CD14-positive monocyte (primary cell): ENCODE data around the gene BCOR. TPM values are rescaled to one million over a fixed set of nuclear protein-coding genes. Genes with fewer than 3 reads are reported as not detected.

Experiments used
- DNase-seq, 3 donors: peaks; one replicate each; pipeline ENCODE4 v3.0.0-alpha.2; 2011 to 2022
- H2AFZ ChIP-seq: 2 replicates; pipeline ENCODE4 v1.6.0; 2012; ENCODE audit warnings: mild to moderate bottlenecking, low read depth, low read length, inconsistent platforms; ENCODE audit not compliant: insufficient read depth, poor library complexity, severe bottlenecking
- H3K27ac ChIP-seq, 2 donors: 1 replicate in 1 of 2; 2 replicates in 1 of 2; pipeline ENCODE4 v1.5.1; 2012 to 2013; ENCODE audit warnings: low read length in 2 of 2, control low read depth in 1 of 2, inconsistent platforms in 1 of 2, low read depth in 1 of 2, mild to moderate bottlenecking in 1 of 2
- H3K27me3 ChIP-seq, 2 donors: one replicate each; pipeline versions ENCODE4 v1.6.0 to v1.6.1; 2011 to 2013; ENCODE audit warnings: low read length in 2 of 2; ENCODE audit not compliant: control insufficient read depth in 2 of 2, insufficient read depth in 2 of 2
- H3K36me3 ChIP-seq, 2 donors: replicated peaks in 1 of 2; 1 replicate in 1 of 2; 2 replicates in 1 of 2; pipeline versions ENCODE4 v1.5.1 to v1.6.1; 2012 to 2013; ENCODE audit warnings: low read length in 2 of 2, control low read depth in 1 of 2, inconsistent platforms in 1 of 2, mild to moderate bottlenecking in 1 of 2; ENCODE audit not compliant: insufficient read depth in 2 of 2, control insufficient read depth in 1 of 2
- H3K4me1 ChIP-seq, 2 donors: 1 replicate in 1 of 2; 2 replicates in 1 of 2; pipeline versions ENCODE4 v1.5.1 to v1.6.1; 2012 to 2013; ENCODE audit warnings: low read length in 2 of 2, control low read depth in 1 of 2, inconsistent platforms in 1 of 2, mild to moderate bottlenecking in 1 of 2, moderate library complexity in 1 of 2; ENCODE audit not compliant: insufficient read depth in 2 of 2, control insufficient read depth in 1 of 2
- H3K4me2 ChIP-seq: replicated peaks from 2 replicates; pipeline ENCODE3; 2012; ENCODE audit warnings: low read length, moderate library complexity, mild to moderate bottlenecking; ENCODE audit not compliant: poor library complexity, severe bottlenecking; ENCODE audit errors: extremely low read depth
- H3K4me3 ChIP-seq, 3 experiments: fragments of 200-600 bp in 1 of 3; sonication (generic) in 1 of 3; replicated peaks in 1 of 3; 1 replicate in 2 of 3; 2 replicates in 1 of 3; pipeline ENCODE4 v1.5.1; 2011 to 2013; ENCODE audit warnings: low read length in 3 of 3, mild to moderate bottlenecking in 3 of 3, control low read depth in 2 of 3, low read depth in 2 of 3, inconsistent platforms in 1 of 3, moderate library complexity in 1 of 3
- H3K79me2 ChIP-seq: 2 replicates; pipeline ENCODE4 v1.6.0; 2012; ENCODE audit warnings: mild to moderate bottlenecking, control low read depth, inconsistent platforms, low read length, moderate library complexity; ENCODE audit not compliant: insufficient read depth
- H3K9ac ChIP-seq: 2 replicates; pipeline ENCODE4 v1.6.0; 2017; ENCODE audit warnings: low read length, mild to moderate bottlenecking; ENCODE audit not compliant: insufficient read depth, poor library complexity, severe bottlenecking
- H3K9me3 ChIP-seq, 2 donors: replicated peaks in 1 of 2; 1 replicate in 1 of 2; 2 replicates in 1 of 2; pipeline versions ENCODE4 v1.5.1 to v1.6.1; 2012 to 2013; ENCODE audit warnings: low read length in 2 of 2, control low read depth in 1 of 2; ENCODE audit not compliant: control insufficient read depth in 1 of 2, insufficient read depth in 1 of 2
- H4K20me1 ChIP-seq: 2 replicates; pipeline ENCODE4 v1.6.0; 2012; ENCODE audit warnings: mild to moderate bottlenecking, low read length, control low read depth, moderate library complexity; ENCODE audit not compliant: insufficient read depth
- H3K27ac Mint-ChIP-seq, 7 donors: one replicate each; pipeline ENCODE4 v1.8.0; 2020; ENCODE audit warnings: mild to moderate bottlenecking in 7 of 7, mixed read lengths in 7 of 7, moderate library complexity in 6 of 7, inconsistent platforms in 2 of 7
- H3K27me3 Mint-ChIP-seq, 3 donors: one replicate each; pipeline ENCODE4 v1.8.0; 2021 to 2022; ENCODE audit warnings: low read depth in 3 of 3, mild to moderate bottlenecking in 3 of 3, mixed read lengths in 3 of 3, moderate library complexity in 3 of 3, inconsistent platforms in 1 of 3
- H3K36me3 Mint-ChIP-seq, 2 donors: one replicate each; pipeline ENCODE4 v1.8.0; 2020; ENCODE audit warnings: mixed read lengths in 2 of 2, inconsistent platforms in 1 of 2, mild to moderate bottlenecking in 1 of 2
- H3K4me1 Mint-ChIP-seq: one replicate; pipeline ENCODE4 v1.8.0; 2020; ENCODE audit warnings: mild to moderate bottlenecking, mixed read lengths
- H3K4me3 Mint-ChIP-seq, 2 donors: one replicate each; pipeline ENCODE4 v1.8.0; 2020; ENCODE audit warnings: mild to moderate bottlenecking in 2 of 2, mixed read lengths in 2 of 2, moderate library complexity in 1 of 2
- H3K9me3 Mint-ChIP-seq, 7 donors: one replicate each; pipeline ENCODE4 v1.8.0; 2020 to 2022; ENCODE audit warnings: mixed read lengths in 7 of 7, mild to moderate bottlenecking in 6 of 7, moderate library complexity in 6 of 7, inconsistent platforms in 2 of 7
- WGBS: methylation state at CpG from one replicate; pipeline ENCODE4 v1.1.5; 2013; ENCODE audit warnings: missing lambda C conversion rate; ENCODE audit not compliant: insufficient coverage; 5-methylcytosine and 5-hydroxymethylcytosine counted together
- intact Hi-C, 2 donors: fragments of 100-400 bp; cut with micrococcal nuclease; formaldehyde crosslinking; loops; one replicate each; pipeline versions ENCODE4 v1.15.0 to v1.15.1; 2023
- polyA plus RNA-seq, 3 donors: library from polyadenylated mRNA; depleted of rRNA in 1 of 3; unstranded in 2 of 3; stranded (reverse) in 1 of 3; fragments of 300-500 nt in 2 of 3; fragments of >200 nt in 1 of 3; fragmentation: Illumina TruSeq in 2 of 3; gene quantifications; 1 replicate in 2 of 3; 2 replicates in 1 of 3; pipeline ENCODE4 v1.2.3, GENCODE V29; 2012 to 2021
- TF ChIP-seq, protein P1 (sequence below): fragments of 200-600 bp; IDR thresholded peaks from one replicate; pipeline ENCODE4 v1.8.0; 2022; ENCODE audit warnings: antibody characterized with exemption, mild to moderate bottlenecking

BCOR gene
- polyA plus RNA-seq, 3 donors = 1.1 to 8.2 (median 2.6) TPM

DNA sequence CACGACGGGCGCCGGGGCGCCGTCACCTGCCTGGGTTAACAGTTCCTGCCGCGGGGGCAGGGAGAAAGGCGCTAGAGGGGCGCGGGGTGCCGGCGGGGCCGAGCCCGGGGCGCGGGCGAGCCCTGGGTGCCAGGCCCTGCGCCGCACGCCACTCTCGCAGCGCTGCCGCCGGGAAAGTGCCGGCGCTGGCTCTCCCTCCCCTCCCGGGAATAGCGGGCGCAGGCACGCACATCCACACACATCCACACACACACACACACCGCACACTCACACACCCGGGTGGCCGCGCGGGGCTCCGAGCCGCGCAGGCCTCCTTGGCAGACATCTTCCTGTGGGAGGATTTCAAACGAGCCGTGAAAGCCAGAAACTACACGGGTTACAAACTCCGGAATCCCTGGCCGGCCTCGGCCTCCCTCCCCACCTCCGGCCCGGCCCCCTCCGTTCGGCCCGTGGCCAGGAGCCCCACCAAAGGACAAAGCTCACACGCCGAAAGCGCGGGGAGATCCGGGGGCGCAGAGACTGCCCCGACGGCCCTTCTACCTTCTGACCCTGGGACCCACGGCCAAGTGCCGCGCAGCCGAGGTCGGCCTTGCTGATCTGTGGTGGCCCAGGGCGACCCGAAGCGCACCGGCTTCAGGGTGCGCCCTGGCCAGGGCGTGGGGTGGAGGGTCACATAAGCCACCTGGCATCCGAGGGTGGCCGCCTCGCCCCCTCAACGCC lies 92.3 kb downstream of the BCOR start:
- intact Hi-C loops = no loop called here
- Mint-ChIP-seq H3K9me3 (peaks cover 0 to 41% (median 14%) of the 10 kb centered on the region in 7 donors), H3K4me3 (peak overlapping the region; percentile 78 to 90), H3K4me1 (peaks cover 32% of the 10 kb centered on the region), H3K27me3 (peaks cover 52 to 75% (median 73%) of the 10 kb centered on the region in 3 donors), H3K27ac (no peak overlapping the region), H3K36me3 (peaks cover 0 to 2% of the 10 kb centered on the region in 2 donors)
- Histone ChIP-seq H3K9me3 (peaks cover 0 to 37% of the 10 kb centered on the region in 2 donors), H3K4me2 (peak overlapping the region; percentile 63), H3K4me3 (peak overlapping the region in 2 of 3 experiments; percentile 4 to 52), H2AFZ (peak overlapping the region; percentile 50), H3K27ac (no peak overlapping the region), H3K27me3 (peaks cover 34 to 65% of the 10 kb centered on the region in 2 donors), H3K79me2 (no peaks in the 10 kb centered on the region), H4K20me1 (no peaks in the 10 kb centered on the region), H3K9ac (no peak overlapping the region), H3K36me3 (no peaks in the 10 kb centered on the region), H3K4me1 (peaks cover 42 to 45% of the 10 kb centered on the region in 2 donors)
- TF ChIP-seq, protein P1, sequence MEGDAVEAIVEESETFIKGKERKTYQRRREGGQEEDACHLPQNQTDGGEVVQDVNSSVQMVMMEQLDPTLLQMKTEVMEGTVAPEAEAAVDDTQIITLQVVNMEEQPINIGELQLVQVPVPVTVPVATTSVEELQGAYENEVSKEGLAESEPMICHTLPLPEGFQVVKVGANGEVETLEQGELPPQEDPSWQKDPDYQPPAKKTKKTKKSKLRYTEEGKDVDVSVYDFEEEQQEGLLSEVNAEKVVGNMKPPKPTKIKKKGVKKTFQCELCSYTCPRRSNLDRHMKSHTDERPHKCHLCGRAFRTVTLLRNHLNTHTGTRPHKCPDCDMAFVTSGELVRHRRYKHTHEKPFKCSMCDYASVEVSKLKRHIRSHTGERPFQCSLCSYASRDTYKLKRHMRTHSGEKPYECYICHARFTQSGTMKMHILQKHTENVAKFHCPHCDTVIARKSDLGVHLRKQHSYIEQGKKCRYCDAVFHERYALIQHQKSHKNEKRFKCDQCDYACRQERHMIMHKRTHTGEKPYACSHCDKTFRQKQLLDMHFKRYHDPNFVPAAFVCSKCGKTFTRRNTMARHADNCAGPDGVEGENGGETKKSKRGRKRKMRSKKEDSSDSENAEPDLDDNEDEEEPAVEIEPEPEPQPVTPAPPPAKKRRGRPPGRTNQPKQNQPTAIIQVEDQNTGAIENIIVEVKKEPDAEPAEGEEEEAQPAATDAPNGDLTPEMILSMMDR = no peak
- DNase-seq = no peak
- WGBS = 6% methylated on average over 25 of the region's 73 CpGs

DNA sequence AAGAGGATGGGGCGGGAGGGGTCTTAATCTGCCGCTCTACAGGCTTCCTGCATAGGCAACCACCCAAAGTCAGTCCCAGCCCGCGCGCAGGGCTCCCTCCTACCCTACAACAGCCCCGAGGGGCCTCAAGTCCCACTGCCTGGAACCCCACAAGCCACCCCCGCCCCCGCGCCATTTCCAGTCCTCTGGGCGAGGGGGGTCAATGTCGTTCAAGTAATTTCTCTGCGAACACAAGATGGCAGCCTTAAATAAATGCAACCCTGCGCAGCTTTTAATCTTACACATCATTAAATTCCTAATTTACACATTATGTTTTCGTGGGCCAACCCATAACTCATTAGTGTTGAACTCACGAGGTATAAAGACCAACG lies 92.9 kb downstream of the BCOR start:
- Histone ChIP-seq H3K27ac (no peak overlapping the region), H3K27me3 (peaks cover 34 to 59% of the 10 kb centered on the region in 2 donors), H4K20me1 (no peaks in the 10 kb centered on the region), H3K79me2 (no peaks in the 10 kb centered on the region), H3K4me3 (peak overlapping the region in 1 of 3 experiments; percentile 52), H3K4me2 (peak overlapping the region; percentile 63), H3K9ac (no peak overlapping the region), H3K4me1 (peaks cover 37 to 40% of the 10 kb centered on the region in 2 donors), H3K9me3 (peaks cover 0 to 33% of the 10 kb centered on the region in 2 donors), H2AFZ (peak overlapping the region; percentile 50), H3K36me3 (no peaks in the 10 kb centered on the region)
- TF ChIP-seq, protein P1 = no peak
- Mint-ChIP-seq H3K4me3 (peak overlapping the region in 1 of 2 donors; percentile 48), H3K9me3 (peaks cover 0 to 38% (median 14%) of the 10 kb centered on the region in 7 donors), H3K36me3 (peaks cover 0 to 2% of the 10 kb centered on the region in 2 donors), H3K4me1 (peaks cover 27% of the 10 kb centered on the region), H3K27ac (no peak overlapping the region), H3K27me3 (peaks cover 48 to 69% (median 67%) of the 10 kb centered on the region in 3 donors)
- DNase-seq = no peak
- intact Hi-C loops = no loop called here
- WGBS = 6% methylated on average over 3 of the region's 16 CpGs
